Mesothelial cell of epicardium (in vitro differentiated cells): Measurements from ENCODE around the gene NLGN1. TPM values are rescaled to one million over a fixed set of nuclear protein-coding genes. Genes with fewer than 3 reads are reported as not detected.

ENCODE experiments used
- DNase-seq, 2 experiments: peaks; one replicate each; pipeline ENCODE4 v3.0.0; 2021; ENCODE audit warnings: low spot score in 2 of 2; ENCODE audit not compliant: unreplicated experiment in 2 of 2
- H3K27ac Mint-ChIP-seq: 2 replicates; pipeline ENCODE4 v1.8.0; 2021; ENCODE audit warnings: mixed read lengths
- H3K27me3 Mint-ChIP-seq: 2 replicates; pipeline ENCODE4 v1.8.0; 2021; ENCODE audit warnings: low read depth, mixed read lengths
- H3K36me3 Mint-ChIP-seq: 2 replicates; pipeline ENCODE4 v1.8.0; 2021; ENCODE audit warnings: mixed read lengths
- H3K4me1 Mint-ChIP-seq: 2 replicates; pipeline ENCODE4 v1.8.0; 2021; ENCODE audit warnings: mixed read lengths
- H3K4me3 Mint-ChIP-seq: 2 replicates; pipeline ENCODE4 v1.8.0; 2021; ENCODE audit warnings: mild to moderate bottlenecking, moderate library complexity, mixed read lengths
- H3K9me3 Mint-ChIP-seq: 2 replicates; pipeline ENCODE4 v1.8.0; 2021; ENCODE audit warnings: mixed read lengths
- CTCF ChIP-seq: fragments of 200-600 bp; sonication (generic); IDR thresholded peaks from one replicate; pipeline ENCODE4 v1.5.0; 2021; ENCODE audit warnings: antibody characterized with exemption; ENCODE audit not compliant: unreplicated experiment
- total RNA-seq: library from RNA; stranded (reverse); gene quantifications from 3 replicates; pipeline ENCODE4 v1.2.1, GENCODE V29; 2021

The NLGN1 gene
- total RNA-seq, 1 donor from 2014 or later: 4.2 TPM

- Mint-ChIP-seq H3K27me3 (no peaks in the 10 kb centered on the region), H3K27ac (no peak overlapping the region), H3K4me3 (no peak overlapping the region), H3K36me3 (peaks cover 13% of the 10 kb centered on the region), H3K9me3 (peaks cover 33% of the 10 kb centered on the region), H3K4me1 (no peaks in the 10 kb centered on the region)
- no peak for TF ChIP-seq CTCF
- no peak for DNase-seq
Observed at GRCh38 chr3:174062923-174063322, 665.4 kb downstream of the NLGN1 start.

GRCh38 chr3:174068035-174068434 is 670.5 kb downstream of the NLGN1 start:
- TF ChIP-seq CTCF: no peak
- Mint-ChIP-seq H3K27ac (no peak overlapping the region), H3K27me3 (no peaks in the 10 kb centered on the region), H3K4me1 (no peaks in the 10 kb centered on the region), H3K4me3 (no peak overlapping the region), H3K36me3 (peaks cover 5% of the 10 kb centered on the region), H3K9me3 (peaks cover 14% of the 10 kb centered on the region)
- DNase-seq: no peak

- Mint-ChIP-seq H3K4me1 (no peaks in the 10 kb centered on the region), H3K27me3 (no peaks in the 10 kb centered on the region), H3K4me3 (no peak overlapping the region), H3K27ac (no peak overlapping the region), H3K9me3 (no peaks in the 10 kb centered on the region), H3K36me3 (no peaks in the 10 kb centered on the region)
- no peak for TF ChIP-seq CTCF
- no peak for DNase-seq
Observed at GRCh38 chr3:174072675-174073074, 675.1 kb downstream of the NLGN1 start.

GRCh38 chr3:174083706-174084105 is 686.2 kb downstream of the NLGN1 start:
- Mint-ChIP-seq H3K27ac (no peak overlapping the region), H3K27me3 (no peaks in the 10 kb centered on the region), H3K9me3 (peaks cover 8% of the 10 kb centered on the region), H3K36me3 (no peaks in the 10 kb centered on the region), H3K4me3 (no peak overlapping the region), H3K4me1 (peaks cover 4% of the 10 kb centered on the region)
- no peak for TF ChIP-seq CTCF
- DNase-seq: no peak

- no peak for TF ChIP-seq CTCF
- no peak for DNase-seq
Observed at GRCh38 chr3:174089592-174089991, 692.0 kb downstream of the NLGN1 start.

GRCh38 chr3:174094669-174095068 is 697.1 kb downstream of the NLGN1 start:
- Mint-ChIP-seq H3K4me3 (no peak overlapping the region), H3K4me1 (peaks cover 42% of the 10 kb centered on the region), H3K9me3 (no peaks in the 10 kb centered on the region), H3K36me3 (no peaks in the 10 kb centered on the region), H3K27me3 (no peaks in the 10 kb centered on the region), H3K27ac (no peak overlapping the region)
- TF ChIP-seq CTCF: no peak
- DNase-seq: no peak

More at GRCh38 chr3:174089592-174089991, 692.0 kb downstream of the NLGN1 start:
- Mint-ChIP-seq H3K27me3 (no peaks in the 10 kb centered on the region), H3K27ac (no peak overlapping the region), H3K4me1 (peaks cover 33% of the 10 kb centered on the region), H3K9me3 (no peaks in the 10 kb centered on the region), H3K4me3 (no peak overlapping the region), H3K36me3 (no peaks in the 10 kb centered on the region)
